Activated CD8-positive, alpha-beta memory T cell treated with anti-CD3 and anti-CD28 coated beads, Interleukin-2, amount 10 ng/mL, durations not matched to agents 7 days and 5 days (primary cell): Measurements from ENCODE around the gene CSNK1D. TPM values are rescaled to one million over a fixed set of nuclear protein-coding genes. Genes with fewer than 3 reads are reported as not detected.

ENCODE experiments used
- ATAC-seq: fragments of 150-1000 bp; cut with Tn5 transposase; one replicate; pipeline ENCODE4 v1.10.0; 2021; ENCODE audit warnings: moderate library complexity
- CTCF ChIA-PET: fragments of 350-600 bp; sonication (Branson Sonifier 250); formaldehyde crosslinking; loops from one replicate; lab custom pipeline; 2021; ENCODE audit warnings: antibody characterized with exemption; lab: Charles Lee
- DNase-seq: peaks from one replicate; pipeline ENCODE4 v3.0.0-alpha.2; 2020
- H3K27ac Mint-ChIP-seq: one replicate; pipeline ENCODE4 v1.8.0; 2021; ENCODE audit warnings: mild to moderate bottlenecking, mixed read lengths
- H3K27me3 Mint-ChIP-seq: one replicate; pipeline ENCODE4 v1.8.0; 2021; ENCODE audit warnings: mixed read lengths
- H3K36me3 Mint-ChIP-seq: one replicate; pipeline ENCODE4 v1.8.0; 2021; ENCODE audit warnings: mild to moderate bottlenecking, mixed read lengths
- H3K4me1 Mint-ChIP-seq: one replicate; pipeline ENCODE4 v1.8.0; 2021; ENCODE audit warnings: mixed read lengths
- H3K4me3 Mint-ChIP-seq: one replicate; pipeline ENCODE4 v1.8.0; 2021; ENCODE audit warnings: mild to moderate bottlenecking, moderate library complexity, mixed read lengths
- H3K9me3 Mint-ChIP-seq: one replicate; pipeline ENCODE4 v1.8.0; 2022; ENCODE audit warnings: low read depth, mixed read lengths
- total RNA-seq, 2 experiments: library from RNA; stranded (reverse); gene quantifications; one replicate each; pipeline ENCODE4 v1.2.3, GENCODE V29; 2021

CSNK1D gene
- total RNA-seq, 2 experiments from 2014 or later: 120 to 139 TPM

- Mint-ChIP-seq H3K9me3 (no peaks in the 10 kb centered on the region), H3K27me3 (no peaks in the 10 kb centered on the region), H3K4me1 (peaks cover 55% of the 10 kb centered on the region), H3K27ac (peak overlapping the region; percentile 73), H3K4me3 (no peak overlapping the region), H3K36me3 (peaks cover 29% of the 10 kb centered on the region)
- DNase-seq (no peak), ATAC-seq (no peak)
- CTCF ChIA-PET: interaction anchor here (1.0 to 1.7 kb wide), 2 partner anchors 93 to 210 kb away, joined by 3 to 4 read pairs; partner anchors contain the start of gene SECTM1
These were observed 33.5 kb downstream of the CSNK1D start for GRCh38 chr17:82239926-82240505.

- Mint-ChIP-seq H3K4me1 (peaks cover 59% of the 10 kb centered on the region), H3K36me3 (peaks cover 25% of the 10 kb centered on the region), H3K27me3 (no peaks in the 10 kb centered on the region), H3K4me3 (no peak overlapping the region), H3K9me3 (no peaks in the 10 kb centered on the region), H3K27ac (peak overlapping the region; percentile 24)
- ATAC-seq (no peak), DNase-seq (no peak)
- CTCF ChIA-PET: interaction anchor here (1.2 to 5.3 kb wide), 4 partner anchors 11 to 209 kb away, joined by 3 to 48 read pairs (median 6); partner anchors contain the start of gene CD7
These were observed 34.0 kb downstream of the CSNK1D start for GRCh38 chr17:82239401-82239925.

GRCh38 chr17:82238472-82239201 is 34.9 kb downstream of the CSNK1D start:
- Mint-ChIP-seq H3K27ac (peak overlapping the region; percentile 79), H3K4me3 (peak overlapping the region; percentile 41), H3K36me3 (peaks cover 17% of the 10 kb centered on the region), H3K4me1 (peaks cover 61% of the 10 kb centered on the region), H3K9me3 (no peaks in the 10 kb centered on the region), H3K27me3 (no peaks in the 10 kb centered on the region)
- DNase-seq (peak; percentile 88), ATAC-seq (peak; percentile 73)
- CTCF ChIA-PET: interaction anchor here (0.9 to 5.3 kb wide), 11 partner anchors 9 to 94 kb away, joined by 3 to 48 read pairs (median 4); partner anchors contain the start of genes CD7 and SLC16A3

- Mint-ChIP-seq H3K4me1 (peaks cover 67% of the 10 kb centered on the region), H3K9me3 (no peaks in the 10 kb centered on the region), H3K36me3 (peaks cover 15% of the 10 kb centered on the region), H3K4me3 (no peak overlapping the region), H3K27me3 (no peaks in the 10 kb centered on the region), H3K27ac (peak overlapping the region; percentile 79)
- CTCF ChIA-PET: interaction anchor here (0.9 to 5.3 kb wide), 11 partner anchors 9 to 95 kb away, joined by 3 to 48 read pairs (median 4); partner anchors contain the start of genes CD7 and SLC16A3
- DNase-seq (no peak), ATAC-seq (no peak)
These were observed 35.6 kb downstream of the CSNK1D start for GRCh38 chr17:82237746-82238471.

GRCh38 chr17:82237083-82237745 is 36.3 kb downstream of the CSNK1D start:
- H3K4me1 Mint-ChIP-seq: peaks cover 67% of the 10 kb centered on the region
- DNase-seq (no peak), ATAC-seq (no peak)
- H3K4me3 Mint-ChIP-seq: no peak overlapping the region
- H3K36me3 Mint-ChIP-seq: peaks cover 11% of the 10 kb centered on the region
- no peaks in the 10 kb centered on the region for H3K9me3 Mint-ChIP-seq
- no peak overlapping the region for H3K27ac Mint-ChIP-seq
- no peaks in the 10 kb centered on the region for H3K27me3 Mint-ChIP-seq
- CTCF ChIA-PET: interaction anchor here (1.1 to 5.3 kb wide), 15 partner anchors 8 to 156 kb away, joined by 3 to 48 read pairs (median 6); partner anchors contain the start of genes CD7, SECTM1 and SLC16A3

- no peak overlapping the region for H3K27ac Mint-ChIP-seq
- H3K4me1 Mint-ChIP-seq: peaks cover 63% of the 10 kb centered on the region
- ATAC-seq (peak; percentile 21), DNase-seq (peak; percentile 75)
- peaks cover 11% of the 10 kb centered on the region for H3K36me3 Mint-ChIP-seq
- CTCF ChIA-PET: interaction anchor here (0.8 to 5.3 kb wide), 27 partner anchors 10 to 318 kb away, joined by 3 to 48 read pairs (median 5); partner anchors contain the start of genes CD7, CENPX, CSNK1D and DCXR
- no peaks in the 10 kb centered on the region for H3K9me3 Mint-ChIP-seq
- H3K4me3 Mint-ChIP-seq: no peak overlapping the region
- no peaks in the 10 kb centered on the region for H3K27me3 Mint-ChIP-seq
These were observed 37.1 kb downstream of the CSNK1D start for GRCh38 chr17:82236142-82236971.

GRCh38 chr17:82235775-82236141 is 37.7 kb downstream of the CSNK1D start:
- H3K36me3 Mint-ChIP-seq: peaks cover 11% of the 10 kb centered on the region
- ATAC-seq (no peak), DNase-seq (no peak)
- CTCF ChIA-PET: interaction anchor here (0.7 to 5.3 kb wide), 29 partner anchors 10 to 319 kb away, joined by 3 to 48 read pairs (median 5); partner anchors contain the start of genes CD7, CENPX, CSNK1D and DCXR
- H3K27me3 Mint-ChIP-seq: no peaks in the 10 kb centered on the region
- H3K9me3 Mint-ChIP-seq: no peaks in the 10 kb centered on the region
- H3K27ac Mint-ChIP-seq: no peak overlapping the region
- peaks cover 59% of the 10 kb centered on the region for H3K4me1 Mint-ChIP-seq
- no peak overlapping the region for H3K4me3 Mint-ChIP-seq

GRCh38 chr17:82235056-82235774 is 38.3 kb downstream of the CSNK1D start:
- CTCF ChIA-PET: interaction anchor here (0.7 to 5.3 kb wide), 19 partner anchors 9 to 198 kb away, joined by 3 to 48 read pairs (median 5); partner anchors contain the start of genes CD7, DCXR and SECTM1
- H3K36me3 Mint-ChIP-seq: peaks cover 11% of the 10 kb centered on the region
- DNase-seq (no peak), ATAC-seq (no peak)
- H3K4me3 Mint-ChIP-seq: no peak overlapping the region
- H3K4me1 Mint-ChIP-seq: peaks cover 54% of the 10 kb centered on the region
- no peaks in the 10 kb centered on the region for H3K9me3 Mint-ChIP-seq
- no peaks in the 10 kb centered on the region for H3K27me3 Mint-ChIP-seq
- H3K27ac Mint-ChIP-seq: no peak overlapping the region

GRCh38 chr17:82234211-82235055 is 39.1 kb downstream of the CSNK1D start:
- H3K9me3 Mint-ChIP-seq: no peaks in the 10 kb centered on the region
- H3K4me3 Mint-ChIP-seq: no peak overlapping the region
- ATAC-seq (no peak), DNase-seq (no peak)
- H3K27me3 Mint-ChIP-seq: no peaks in the 10 kb centered on the region
- CTCF ChIA-PET: interaction anchor here (1.1 to 5.3 kb wide), 4 partner anchors 65 to 185 kb away, joined by 3 to 48 read pairs (median 12); no protein-coding TSS in a partner anchor
- peaks cover 48% of the 10 kb centered on the region for H3K4me1 Mint-ChIP-seq
- no peak overlapping the region for H3K27ac Mint-ChIP-seq
- peaks cover 14% of the 10 kb centered on the region for H3K36me3 Mint-ChIP-seq

GRCh38 chr17:82232876-82233785 is 40.4 kb downstream of the CSNK1D start:
- no peak overlapping the region for H3K4me3 Mint-ChIP-seq
- DNase-seq (no peak), ATAC-seq (no peak)
- CTCF ChIA-PET: interaction anchor here (1.1 kb wide), 1 partner anchor 105 kb away, joined by 3 read pairs; no protein-coding TSS in a partner anchor
- no peaks in the 10 kb centered on the region for H3K27me3 Mint-ChIP-seq
- H3K36me3 Mint-ChIP-seq: peaks cover 11% of the 10 kb centered on the region
- H3K27ac Mint-ChIP-seq: peak overlapping the region; percentile 57
- peaks cover 36% of the 10 kb centered on the region for H3K4me1 Mint-ChIP-seq
- no peaks in the 10 kb centered on the region for H3K9me3 Mint-ChIP-seq
